Superior temporal gyrus (tissue), 1 donor: Measurements from ENCODE around the gene TMSB4X.

Source experiments
- DNase-seq: peaks from one replicate; pipeline ENCODE4 v3.0.0-alpha.2; 2016; ENCODE audit errors: extremely low spot score

TMSB4X gene

DNA sequence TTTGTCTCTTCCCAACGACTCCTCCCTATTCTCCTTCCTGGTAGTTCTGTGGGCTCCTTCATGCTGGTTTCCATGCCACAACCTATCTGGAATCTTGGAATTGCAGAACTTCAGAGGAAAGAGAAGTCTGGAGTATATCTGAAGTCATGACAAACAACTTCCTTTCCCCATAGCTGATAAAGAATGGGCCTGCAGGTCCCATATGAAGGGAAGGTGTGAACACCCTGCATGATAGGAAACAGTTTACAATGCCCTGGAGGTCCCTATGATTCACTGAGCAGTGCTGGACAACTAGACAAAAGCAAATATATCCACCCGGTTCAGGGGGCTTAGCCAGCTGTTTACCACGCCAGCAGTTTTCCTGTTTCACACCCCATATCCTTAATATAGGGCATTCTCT is 50.1 kb downstream of the TMSB4X start:
- DNase-seq = no peak
